ENCODE measurements around the gene SEC22C. TPM values are rescaled to one million over a fixed set of nuclear protein-coding genes. Genes with fewer than 3 reads are reported as not detected.
"Not testable (repeated sequence)": the region's sequence is repeated elsewhere in the genome, so short reads cannot be mapped to it uniquely, and the experiment has no call there.

SEC22C gene
- total RNA-seq, 2 donors from 2014 or later = 35.2 to 38.4 TPM

DNA sequence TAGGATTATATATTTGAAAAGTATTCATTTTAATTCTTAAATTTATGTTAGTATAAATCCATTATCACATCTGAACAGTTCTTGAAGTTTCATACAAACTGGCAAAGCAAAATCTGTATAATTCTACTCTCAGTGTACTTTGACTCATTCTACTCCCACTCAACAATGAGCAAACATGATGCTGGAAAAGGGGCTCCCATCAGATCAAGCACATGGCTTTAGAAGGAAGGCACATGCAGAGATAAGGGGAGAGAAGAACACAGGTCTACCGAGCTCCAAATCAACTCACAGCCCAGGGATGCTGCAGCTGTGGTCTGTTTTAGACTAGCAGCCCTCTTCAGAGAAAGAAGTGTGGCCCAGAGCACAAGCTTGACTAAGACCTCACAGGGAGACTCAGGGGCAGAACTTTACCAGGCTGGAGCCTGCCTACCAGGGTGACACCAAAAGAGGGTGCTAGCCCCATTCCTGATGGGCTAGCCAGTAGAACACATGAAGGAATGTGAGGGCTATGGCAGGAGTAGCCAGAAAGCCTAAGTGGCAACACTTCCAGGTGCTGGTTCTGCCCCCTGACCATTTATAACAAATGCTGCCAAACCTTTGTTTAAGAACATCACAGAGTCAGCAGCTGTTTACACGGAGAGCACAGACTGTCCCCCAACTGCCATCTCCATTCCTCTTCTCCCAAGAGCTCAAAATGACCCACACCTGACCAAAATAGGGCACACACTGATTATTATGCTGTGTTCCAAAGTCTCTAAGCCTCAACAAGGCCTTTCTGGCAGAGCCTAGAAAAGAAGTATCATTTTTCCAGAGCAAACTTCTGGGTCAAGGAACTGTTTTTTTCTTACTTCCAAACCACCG is 19.5 kb downstream of the SEC22C start:
- peaks cover 58% of the 10 kb centered on the region for H3K36me3 Mint-ChIP-seq (ENCODE audit: low read depth)
- no peak for TF ChIP-seq CTCF (conservative IDR thresholded peaks at IDR 0.05)
- peaks cover 69% of the 10 kb centered on the region for H3K36me3 ChIP-seq (ENCODE audit: control insufficient read depth, insufficient read depth, low read length)
- H3K4me3 Mint-ChIP-seq = no peak overlapping the region
- H3K27me3 Mint-ChIP-seq (ENCODE audit: insufficient read depth) = no peaks in the 10 kb centered on the region
- H3K9me3 Mint-ChIP-seq = no peaks in the 10 kb centered on the region
- no peak overlapping the region for H3K9ac ChIP-seq (ENCODE audit: extremely low read depth, low read length, poor library complexity, severe bottlenecking)
- no peaks in the 10 kb centered on the region for H3K27me3 ChIP-seq (ENCODE audit: control insufficient read depth, insufficient read depth, low read length, poor library complexity, severe bottlenecking)
- no peak overlapping the region for H3K27ac ChIP-seq (ENCODE audit: low read depth, low read length)
- H3K4me1 Mint-ChIP-seq = no peaks in the 10 kb centered on the region
- no peaks in the 10 kb centered on the region for H3K9me3 ChIP-seq (ENCODE audit: control insufficient read depth, low read length)
- H3K4me3 ChIP-seq (ENCODE audit: low read length) = no peak overlapping the region
- WGBS, 2 experiments (ENCODE audit: insufficient coverage in 1 of 2, insufficient read length in 1 of 2) = 90 to 100% methylated on average over 1 to 3 of the region's 3 CpGs
- DNase-seq = no peak
- no peak overlapping the region for H3K27ac Mint-ChIP-seq
- H3K4me1 ChIP-seq (ENCODE audit: control insufficient read depth, insufficient read depth, low read length) = no peaks in the 10 kb centered on the region

- Histone ChIP-seq H3K9ac (ENCODE audit: extremely low read depth, low read length, poor library complexity, severe bottlenecking) (no peak overlapping the region), H3K27ac (ENCODE audit: low read depth, low read length) (no peak overlapping the region), H3K4me3 (ENCODE audit: low read length) (no peak overlapping the region), H3K9me3 (ENCODE audit: control insufficient read depth, low read length) (no peaks in the 10 kb centered on the region), H3K4me1 (ENCODE audit: control insufficient read depth, insufficient read depth, low read length) (no peaks in the 10 kb centered on the region), H3K36me3 (ENCODE audit: control insufficient read depth, insufficient read depth, low read length) (peaks cover 76% of the 10 kb centered on the region), H3K27me3 (ENCODE audit: control insufficient read depth, insufficient read depth, low read length, poor library complexity, severe bottlenecking) (no peaks in the 10 kb centered on the region)
- H3K9me3 Mint-ChIP-seq = no peaks in the 10 kb centered on the region
- H3K27me3 Mint-ChIP-seq (ENCODE audit: insufficient read depth) = no peaks in the 10 kb centered on the region
- H3K36me3 Mint-ChIP-seq (ENCODE audit: low read depth) = peaks cover 68% of the 10 kb centered on the region
- peaks cover 5% of the 10 kb centered on the region for H3K4me1 Mint-ChIP-seq
- peak; percentile 49 for DNase-seq
- no peak overlapping the region for H3K27ac Mint-ChIP-seq
- no peak overlapping the region for H3K4me3 Mint-ChIP-seq
- peak; percentile 49 for TF ChIP-seq CTCF (conservative IDR thresholded peaks at IDR 0.05)
These were observed 23.9 kb downstream of the SEC22C start for GRCh38 chr3:42557854-42558253.

DNA sequence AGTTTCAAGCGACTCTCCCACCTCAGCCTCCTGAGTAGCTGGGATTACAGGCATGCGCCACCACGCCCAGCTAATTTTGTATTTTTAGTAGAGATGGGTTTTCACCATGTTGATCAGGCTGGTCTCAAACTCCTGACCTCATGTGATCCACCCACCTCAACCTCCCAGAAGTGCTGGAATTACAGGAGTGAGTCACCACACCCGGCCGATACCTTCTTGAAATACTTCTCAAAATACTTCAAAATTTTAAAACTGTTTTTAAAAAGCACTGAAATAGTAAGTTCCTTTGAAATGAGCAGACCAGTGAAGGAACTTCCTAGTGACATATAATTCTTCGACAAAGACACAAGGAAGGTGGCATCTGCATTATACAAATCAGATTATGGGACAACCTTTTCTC is 24.9 kb downstream of the SEC22C start:
- peaks cover 69% of the 10 kb centered on the region for H3K36me3 Mint-ChIP-seq (ENCODE audit: low read depth)
- not testable (repeated sequence) for H3K27ac ChIP-seq (ENCODE audit: low read depth, low read length); H3K4me3 Mint-ChIP-seq; H3K9me3 Mint-ChIP-seq; H3K27me3 Mint-ChIP-seq (ENCODE audit: insufficient read depth); H3K27me3 ChIP-seq (ENCODE audit: control insufficient read depth, insufficient read depth, low read length, poor library complexity, severe bottlenecking); H3K4me1 Mint-ChIP-seq; H3K4me3 ChIP-seq (ENCODE audit: low read length); H3K27ac Mint-ChIP-seq; H3K9me3 ChIP-seq (ENCODE audit: control insufficient read depth, low read length); H3K9ac ChIP-seq (ENCODE audit: extremely low read depth, low read length, poor library complexity, severe bottlenecking); DNase-seq; H3K4me1 ChIP-seq (ENCODE audit: control insufficient read depth, insufficient read depth, low read length)
- 92 to 93% methylated on average over 2 to 5 of the region's 6 CpGs for WGBS, 2 experiments (ENCODE audit: insufficient coverage in 1 of 2, insufficient read length in 1 of 2)
- peaks cover 85% of the 10 kb centered on the region for H3K36me3 ChIP-seq (ENCODE audit: control insufficient read depth, insufficient read depth, low read length)

All from endodermal cell (in vitro differentiated cells).